ENCODE measurements around the gene PDILT.
"Not testable (repeated sequence)": the region's sequence is repeated elsewhere in the genome, so short reads cannot be mapped to it uniquely, and the experiment has no call there.

PDILT gene

GRCh38 chr16:20419093-20419492 is 14.6 kb upstream of the PDILT start:
- H3K27me3 ChIP-seq (ENCODE audit: control insufficient read depth in 3 of 3, insufficient read depth in 3 of 3, low read depth in 1 of 3, low read length in 3 of 3); H3K14ac ChIP-seq (ENCODE audit: low read length); H2BK5ac ChIP-seq (ENCODE audit: low read length); H3K4me3 ChIP-seq (ENCODE audit: low read length in 2 of 2); H3K9ac ChIP-seq (ENCODE audit: low read depth, low read length, poor library complexity); H2AFZ ChIP-seq (ENCODE audit: low read length); H3K79me1 ChIP-seq (ENCODE audit: low read depth, low read length); H3K4me2 ChIP-seq (ENCODE audit: insufficient read depth, low read length, poor library complexity, severe bottlenecking); H2AK5ac ChIP-seq (ENCODE audit: low read depth, low read length); H3K18ac ChIP-seq (ENCODE audit: low read length); H3K27ac ChIP-seq (replicated peaks; ENCODE audit: low read length); H3K4me1 ChIP-seq (ENCODE audit: control insufficient read depth in 2 of 2, insufficient read depth in 1 of 2, low read depth in 1 of 2, low read length in 2 of 2); H4K91ac ChIP-seq (ENCODE audit: low read depth, low read length, poor library complexity); H4K8ac ChIP-seq (ENCODE audit: low read depth, low read length); DNase-seq (ENCODE audit: low spot score); H2BK120ac ChIP-seq (ENCODE audit: low read depth, low read length); H2BK15ac ChIP-seq (ENCODE audit: low read length); H3K9me3 ChIP-seq (replicated peaks in 1 of 2; ENCODE audit: control insufficient read depth in 2 of 2, insufficient read depth in 1 of 2, low read depth in 1 of 2, low read length in 2 of 2); H3K23ac ChIP-seq (ENCODE audit: low read depth, low read length, poor library complexity); H3K4ac ChIP-seq (ENCODE audit: low read length); H3K36me3 ChIP-seq (replicated peaks in 1 of 2; ENCODE audit: control insufficient read depth in 2 of 2, insufficient read depth in 2 of 2, low read length in 2 of 2); H2BK12ac ChIP-seq (ENCODE audit: low read length): not testable (repeated sequence)
- WGBS, 2 donors (ENCODE audit: extremely low coverage in 2 of 2, insufficient read length in 2 of 2, insufficient replicate concordance in 1 of 2), result no CpG with 5 or more reads among the region's 8 CpGs

- DNase-seq (ENCODE audit: low spot score), result no peak
- no peak overlapping the region for H3K4me2 ChIP-seq (ENCODE audit: insufficient read depth, low read length, poor library complexity, severe bottlenecking)
- H3K4ac ChIP-seq (ENCODE audit: low read length), result no peak overlapping the region
- H2AFZ ChIP-seq (ENCODE audit: low read length), result no peak overlapping the region
- no peaks in the 10 kb centered on the region for H3K4me1 ChIP-seq (ENCODE audit: control insufficient read depth in 2 of 2, insufficient read depth in 1 of 2, low read depth in 1 of 2, low read length in 2 of 2)
- no peak overlapping the region for H2BK120ac ChIP-seq (ENCODE audit: low read depth, low read length)
- H3K14ac ChIP-seq (ENCODE audit: low read length), result no peak overlapping the region
- no peaks in the 10 kb centered on the region for H3K36me3 ChIP-seq (replicated peaks in 1 of 2; ENCODE audit: control insufficient read depth in 2 of 2, insufficient read depth in 2 of 2, low read length in 2 of 2)
- no peak overlapping the region for H3K27ac ChIP-seq (replicated peaks; ENCODE audit: low read length)
- H2BK5ac ChIP-seq (ENCODE audit: low read length), result no peak overlapping the region
- H3K9ac ChIP-seq (ENCODE audit: low read depth, low read length, poor library complexity), result no peak overlapping the region
- H4K8ac ChIP-seq (ENCODE audit: low read depth, low read length), result no peak overlapping the region
- H3K9me3 ChIP-seq (replicated peaks in 1 of 2; ENCODE audit: control insufficient read depth in 2 of 2, insufficient read depth in 1 of 2, low read depth in 1 of 2, low read length in 2 of 2), result no peaks in the 10 kb centered on the region
- H3K4me3 ChIP-seq (ENCODE audit: low read length in 2 of 2), result no peak overlapping the region
- H2AK5ac ChIP-seq (ENCODE audit: low read depth, low read length), result no peak overlapping the region
- H2BK15ac ChIP-seq (ENCODE audit: low read length), result no peak overlapping the region
- WGBS, 2 donors (ENCODE audit: extremely low coverage in 2 of 2, insufficient read length in 2 of 2, insufficient replicate concordance in 1 of 2), result no CpG with 5 or more reads among the region's 1 CpG
- no peaks in the 10 kb centered on the region for H3K79me1 ChIP-seq (ENCODE audit: low read depth, low read length)
- no peaks in the 10 kb centered on the region for H3K27me3 ChIP-seq (ENCODE audit: control insufficient read depth in 3 of 3, insufficient read depth in 3 of 3, low read depth in 1 of 3, low read length in 3 of 3)
- no peak overlapping the region for H4K91ac ChIP-seq (ENCODE audit: low read depth, low read length, poor library complexity)
- no peak overlapping the region for H3K18ac ChIP-seq (ENCODE audit: low read length)
- H3K23ac ChIP-seq (ENCODE audit: low read depth, low read length, poor library complexity), result no peak overlapping the region
- no peak overlapping the region for H2BK12ac ChIP-seq (ENCODE audit: low read length)
Measured at GRCh38 chr16:20415541-20415940, 11.0 kb upstream of the PDILT start.

- no peak overlapping the region for H3K14ac ChIP-seq (ENCODE audit: low read length)
- no peak overlapping the region for H3K18ac ChIP-seq (ENCODE audit: low read length)
- H3K27me3 ChIP-seq (ENCODE audit: control insufficient read depth in 3 of 3, insufficient read depth in 3 of 3, low read depth in 1 of 3, low read length in 3 of 3), result no peaks in the 10 kb centered on the region
- no peak overlapping the region for H3K4me2 ChIP-seq (ENCODE audit: insufficient read depth, low read length, poor library complexity, severe bottlenecking)
- H2BK15ac ChIP-seq (ENCODE audit: low read length), result no peak overlapping the region
- H4K91ac ChIP-seq (ENCODE audit: low read depth, low read length, poor library complexity), result no peak overlapping the region
- H3K79me1 ChIP-seq (ENCODE audit: low read depth, low read length), result no peaks in the 10 kb centered on the region
- H3K4me1 ChIP-seq (ENCODE audit: control insufficient read depth in 2 of 2, insufficient read depth in 1 of 2, low read depth in 1 of 2, low read length in 2 of 2), result peaks cover 0 to 2% of the 10 kb centered on the region in 2 donors
- H3K4me3 ChIP-seq (ENCODE audit: low read length in 2 of 2), result no peak overlapping the region
- no peak overlapping the region for H2BK12ac ChIP-seq (ENCODE audit: low read length)
- no peak overlapping the region for H2AK5ac ChIP-seq (ENCODE audit: low read depth, low read length)
- H2AFZ ChIP-seq (ENCODE audit: low read length), result no peak overlapping the region
- H3K4ac ChIP-seq (ENCODE audit: low read length), result no peak overlapping the region
- WGBS, 2 donors (ENCODE audit: extremely low coverage in 2 of 2, insufficient read length in 2 of 2, insufficient replicate concordance in 1 of 2), result no CpG with 5 or more reads among the region's 2 CpGs
- no peaks in the 10 kb centered on the region for H3K9me3 ChIP-seq (replicated peaks in 1 of 2; ENCODE audit: control insufficient read depth in 2 of 2, insufficient read depth in 1 of 2, low read depth in 1 of 2, low read length in 2 of 2)
- H4K8ac ChIP-seq (ENCODE audit: low read depth, low read length), result no peak overlapping the region
- no peak for DNase-seq (ENCODE audit: low spot score)
- H2BK5ac ChIP-seq (ENCODE audit: low read length), result no peak overlapping the region
- H3K27ac ChIP-seq (replicated peaks; ENCODE audit: low read length), result no peak overlapping the region
- no peak overlapping the region for H2BK120ac ChIP-seq (ENCODE audit: low read depth, low read length)
- H3K36me3 ChIP-seq (replicated peaks in 1 of 2; ENCODE audit: control insufficient read depth in 2 of 2, insufficient read depth in 2 of 2, low read length in 2 of 2), result no peaks in the 10 kb centered on the region
- no peak overlapping the region for H3K9ac ChIP-seq (ENCODE audit: low read depth, low read length, poor library complexity)
- H3K23ac ChIP-seq (ENCODE audit: low read depth, low read length, poor library complexity), result no peak overlapping the region
Measured at GRCh38 chr16:20411055-20411454, 6.5 kb upstream of the PDILT start.

- Histone ChIP-seq H3K36me3 (replicated peaks in 1 of 2; ENCODE audit: control insufficient read depth in 2 of 2, insufficient read depth in 2 of 2, low read length in 2 of 2) (no peaks in the 10 kb centered on the region), H3K79me1 (ENCODE audit: low read depth, low read length) (no peaks in the 10 kb centered on the region), H2AFZ (ENCODE audit: low read length) (no peak overlapping the region), H3K23ac (ENCODE audit: low read depth, low read length, poor library complexity) (no peak overlapping the region), H2BK12ac (ENCODE audit: low read length) (no peak overlapping the region), H3K4me3 (ENCODE audit: low read length in 2 of 2) (no peak overlapping the region), H4K8ac (ENCODE audit: low read depth, low read length) (no peak overlapping the region), H3K4ac (ENCODE audit: low read length) (no peak overlapping the region), H2BK120ac (ENCODE audit: low read depth, low read length) (no peak overlapping the region), H3K27ac (replicated peaks; ENCODE audit: low read length) (no peak overlapping the region), H3K18ac (ENCODE audit: low read length) (no peak overlapping the region), H4K91ac (ENCODE audit: low read depth, low read length, poor library complexity) (no peak overlapping the region), H3K9me3 (replicated peaks in 1 of 2; ENCODE audit: control insufficient read depth in 2 of 2, insufficient read depth in 1 of 2, low read depth in 1 of 2, low read length in 2 of 2) (no peaks in the 10 kb centered on the region), H2BK15ac (ENCODE audit: low read length) (no peak overlapping the region), H3K4me1 (ENCODE audit: control insufficient read depth in 2 of 2, insufficient read depth in 1 of 2, low read depth in 1 of 2, low read length in 2 of 2) (peaks cover 0 to 2% of the 10 kb centered on the region in 2 donors), H3K27me3 (ENCODE audit: control insufficient read depth in 3 of 3, insufficient read depth in 3 of 3, low read depth in 1 of 3, low read length in 3 of 3) (no peaks in the 10 kb centered on the region), H2AK5ac (ENCODE audit: low read depth, low read length) (no peak overlapping the region), H3K4me2 (ENCODE audit: insufficient read depth, low read length, poor library complexity, severe bottlenecking) (no peak overlapping the region), H3K9ac (ENCODE audit: low read depth, low read length, poor library complexity) (no peak overlapping the region), H2BK5ac (ENCODE audit: low read length) (no peak overlapping the region), H3K14ac (ENCODE audit: low read length) (no peak overlapping the region)
- no CpG with 5 or more reads among the region's 6 CpGs for WGBS, 2 donors (ENCODE audit: extremely low coverage in 2 of 2, insufficient read length in 2 of 2, insufficient replicate concordance in 1 of 2)
- DNase-seq (ENCODE audit: low spot score), result no peak
Measured at GRCh38 chr16:20410121-20410723, 5.7 kb upstream of the PDILT start.

Measured in neuronal stem cell (in vitro differentiated cells).